Ramos (cell line): ENCODE data around the gene LCN6.

Experiments
- in situ Hi-C: fragments of 300-500 bp; cut with MboI; formaldehyde crosslinking; loops from one replicate; pipeline ENCODE4 v1.14.3; 2022; ENCODE audit warnings: low sequenced_read_pairs; ENCODE audit not compliant: unreplicated experiment

Gene LCN6

DNA sequence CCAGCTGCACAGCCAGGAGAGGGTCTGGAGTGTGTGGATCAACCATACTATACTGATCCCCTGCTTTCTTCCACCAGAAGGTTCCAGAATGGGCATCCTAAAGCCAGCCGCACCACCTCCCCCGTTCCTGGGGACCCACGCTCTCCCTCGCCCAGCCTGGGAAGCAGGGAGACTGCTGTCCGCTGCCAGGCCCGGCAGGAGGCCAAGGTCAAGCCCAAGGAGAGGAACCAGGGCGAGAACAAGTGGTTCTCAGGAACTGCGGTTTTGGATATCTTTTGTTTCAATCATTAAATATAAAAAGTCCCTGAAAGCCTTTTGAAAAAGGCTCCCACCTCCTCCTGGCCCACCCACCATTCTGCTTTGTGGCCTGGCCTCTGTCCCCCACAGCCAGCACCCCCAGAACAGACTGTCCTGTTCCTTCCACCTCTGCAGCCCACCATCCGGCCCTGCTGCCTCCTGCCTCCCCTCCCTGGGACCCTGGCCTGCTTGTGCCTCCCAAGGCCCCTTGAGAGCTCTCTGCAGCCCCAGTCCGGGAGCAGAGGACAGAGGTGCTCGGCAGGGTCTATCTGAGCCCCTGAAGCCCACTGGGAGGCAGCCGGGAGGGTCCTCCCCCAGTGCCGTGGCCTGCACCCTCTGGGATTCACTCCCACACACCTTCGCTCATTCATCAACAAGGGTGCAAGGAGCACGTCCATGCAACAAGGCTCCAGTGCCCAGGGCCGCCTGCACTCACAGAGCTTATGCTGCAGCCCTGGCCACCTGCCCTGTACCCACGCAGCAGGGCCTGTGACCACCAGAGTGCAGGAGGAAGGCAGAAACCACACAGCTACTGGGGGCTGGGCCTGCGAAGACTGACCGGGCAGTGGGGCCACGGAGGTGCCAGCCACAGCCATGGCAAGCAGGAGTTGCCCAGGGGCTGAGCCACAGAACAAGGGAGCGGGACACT, 614 bp upstream of the LCN6 start:
- in situ Hi-C loops, result no loop called here

DNA sequence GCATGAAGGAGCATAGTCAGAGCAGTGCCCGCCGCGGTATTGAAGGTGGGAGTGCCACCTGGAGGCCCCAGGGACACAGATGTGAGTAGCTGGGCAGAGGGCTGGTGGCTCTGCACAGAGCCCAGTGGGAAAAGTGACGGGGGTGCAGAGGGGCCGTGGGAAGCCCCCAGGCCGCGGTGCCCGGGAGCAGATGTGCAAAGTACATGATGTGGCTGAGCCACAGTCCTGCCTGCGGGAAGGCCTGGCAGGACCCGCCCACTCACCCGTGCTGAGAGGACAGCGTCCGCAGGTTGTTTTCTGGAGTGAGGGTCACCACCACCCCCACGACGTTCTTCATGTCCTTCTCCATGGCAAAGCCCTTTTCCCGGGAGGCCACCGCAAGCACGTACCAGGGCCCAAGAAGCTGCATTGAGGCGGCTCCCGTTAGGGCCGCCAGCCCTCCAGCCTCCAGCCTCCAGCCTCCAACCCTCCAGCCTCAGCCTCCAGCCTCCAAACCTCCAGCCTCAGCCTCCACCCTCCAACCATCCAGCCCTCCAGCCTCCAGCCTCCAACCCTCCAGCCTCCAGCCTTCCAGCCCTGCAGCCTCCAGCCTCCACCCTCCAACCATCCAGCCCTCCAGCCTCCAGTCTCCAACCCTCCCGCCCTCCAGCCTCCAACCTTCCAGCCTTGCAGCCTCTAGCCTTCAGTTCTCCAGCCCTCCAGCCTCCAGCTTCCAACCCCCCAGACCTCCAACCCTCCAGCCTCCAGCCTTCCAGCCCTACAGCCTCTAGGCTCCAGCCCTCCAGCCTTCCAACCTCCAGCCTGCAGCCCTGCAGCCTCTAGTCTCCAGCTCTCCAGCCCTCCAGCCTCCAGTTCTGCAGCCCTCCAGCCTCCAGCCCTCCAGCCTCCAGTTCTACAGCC, 914 bp downstream of the LCN6 start:
- in situ Hi-C loops, result no loop called here

DNA sequence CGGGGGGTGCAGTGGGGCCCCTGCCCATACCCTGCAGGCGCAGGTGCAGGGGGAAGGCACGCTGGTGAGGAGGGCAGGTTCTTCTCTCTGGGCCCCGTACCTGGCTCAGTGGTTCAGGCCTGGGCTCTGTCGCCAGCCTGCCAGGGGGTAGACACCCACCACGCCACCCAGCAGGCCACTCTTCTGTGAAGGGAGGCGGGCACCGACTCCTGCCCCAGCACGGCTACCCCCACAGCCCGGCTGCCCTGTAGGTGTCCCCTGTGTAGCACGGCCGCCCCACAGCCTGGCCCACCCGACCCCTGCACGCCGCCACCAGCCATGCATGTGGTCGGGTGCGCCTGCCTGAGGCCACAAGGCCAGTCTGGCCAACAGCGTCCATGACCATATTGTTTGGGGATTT, 1.7 kb downstream of the LCN6 start:
- in situ Hi-C loops, result no loop called here

DNA sequence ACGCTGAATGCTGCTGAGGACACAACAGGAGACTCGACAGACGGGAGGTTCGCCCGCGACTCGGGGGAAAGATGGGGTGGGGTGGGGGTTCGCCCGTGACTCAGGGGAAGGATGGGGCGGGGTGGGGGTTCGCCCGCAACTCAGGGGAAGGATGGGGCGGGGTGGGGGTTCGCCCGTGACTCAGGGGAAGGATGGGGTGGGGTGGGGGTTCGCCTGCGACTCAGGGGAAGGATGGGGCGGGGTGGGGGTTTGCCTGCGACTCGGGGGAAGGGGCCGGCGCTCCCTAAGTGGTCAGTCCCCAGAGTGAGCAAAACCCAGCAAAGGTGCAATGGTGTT, 2.2 kb downstream of the LCN6 start:
- in situ Hi-C loops, result no loop called here

DNA sequence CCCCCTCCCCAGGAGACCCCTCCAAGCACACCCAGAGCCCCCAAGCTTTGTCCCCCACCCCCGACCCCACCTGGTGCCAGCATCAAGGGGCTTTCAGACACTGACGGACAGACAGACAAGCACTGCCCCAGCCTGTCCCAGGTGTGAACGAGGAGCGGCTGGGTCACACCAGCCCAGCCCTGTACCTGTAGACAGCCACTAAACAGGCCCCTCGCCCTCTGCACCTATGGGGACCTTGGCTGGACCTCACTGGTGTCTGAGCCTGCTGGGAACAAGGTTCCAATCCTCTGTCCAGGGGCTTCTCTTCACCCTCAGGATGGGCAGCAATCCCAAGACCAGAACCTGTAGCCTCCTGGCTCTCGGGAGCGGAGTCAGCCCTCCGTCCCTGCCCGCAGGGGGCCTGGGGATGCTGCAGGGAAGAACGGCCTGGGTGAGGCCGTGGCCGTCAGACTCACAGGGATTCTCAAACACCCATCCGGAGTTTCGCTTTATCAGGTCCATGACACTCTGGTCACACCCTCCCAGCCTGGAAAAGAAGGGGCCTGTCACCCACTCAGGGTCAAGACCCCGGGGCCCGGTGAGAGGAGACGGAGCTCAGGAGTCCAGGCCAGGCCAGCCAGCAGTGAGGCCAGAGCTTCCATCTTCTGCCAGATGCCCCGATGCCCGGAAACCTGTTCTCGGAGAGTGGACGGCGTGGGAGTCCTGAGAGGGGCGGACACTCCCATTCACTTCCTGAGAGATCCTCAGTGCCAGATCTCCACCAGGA, 2.8 kb downstream of the LCN6 start:
- in situ Hi-C loops, result no loop called here

DNA sequence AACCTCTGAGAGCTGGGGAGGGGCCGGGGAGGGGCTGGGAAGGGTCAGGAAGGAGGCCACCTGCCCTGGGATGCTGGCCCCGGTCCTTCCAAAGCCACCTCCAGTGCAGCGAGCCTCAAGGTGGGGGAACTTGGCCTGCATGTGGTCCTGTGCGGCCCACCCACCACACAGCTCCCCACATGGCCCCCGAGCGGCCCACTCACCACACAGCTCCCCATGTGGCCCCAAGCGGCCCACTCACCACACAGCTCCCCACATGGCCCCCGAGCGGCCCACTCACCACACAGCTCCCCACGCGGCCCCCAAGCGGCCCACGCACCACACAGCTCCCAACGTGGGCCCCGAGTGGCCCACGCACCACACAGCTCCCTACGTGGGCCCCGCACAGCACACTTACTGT, 3.6 kb downstream of the LCN6 start:
- in situ Hi-C loops, result no loop called here

DNA sequence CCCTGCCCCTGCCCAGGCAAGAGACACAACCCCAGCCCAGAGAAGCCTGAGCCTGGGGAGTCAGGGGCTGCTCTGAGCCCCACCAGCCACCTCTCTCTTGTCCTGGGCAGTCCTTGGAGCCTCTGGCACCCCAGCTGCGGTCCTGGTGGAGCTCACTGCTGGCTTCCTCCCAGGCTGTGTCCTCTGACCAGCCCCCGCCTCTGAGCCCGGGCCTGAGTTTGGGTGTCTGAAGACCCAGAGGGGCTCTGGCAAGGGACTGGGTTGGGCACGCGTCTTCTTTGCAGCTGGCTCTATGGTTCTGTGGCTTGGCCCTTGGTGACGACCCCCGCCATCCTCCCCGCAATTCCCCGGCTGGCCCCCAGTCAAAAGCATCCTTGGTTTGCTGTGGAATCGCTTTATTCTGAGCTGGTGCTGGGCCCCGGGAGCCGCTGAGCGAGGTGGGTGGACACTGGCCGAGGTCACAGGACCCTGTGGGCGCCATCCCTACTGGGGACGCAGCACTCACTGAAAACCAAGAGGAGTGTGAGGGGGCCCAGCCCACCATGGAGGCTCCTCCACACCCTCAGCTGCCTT, 4.6 kb downstream of the LCN6 start:
- in situ Hi-C loops, result no loop called here

DNA sequence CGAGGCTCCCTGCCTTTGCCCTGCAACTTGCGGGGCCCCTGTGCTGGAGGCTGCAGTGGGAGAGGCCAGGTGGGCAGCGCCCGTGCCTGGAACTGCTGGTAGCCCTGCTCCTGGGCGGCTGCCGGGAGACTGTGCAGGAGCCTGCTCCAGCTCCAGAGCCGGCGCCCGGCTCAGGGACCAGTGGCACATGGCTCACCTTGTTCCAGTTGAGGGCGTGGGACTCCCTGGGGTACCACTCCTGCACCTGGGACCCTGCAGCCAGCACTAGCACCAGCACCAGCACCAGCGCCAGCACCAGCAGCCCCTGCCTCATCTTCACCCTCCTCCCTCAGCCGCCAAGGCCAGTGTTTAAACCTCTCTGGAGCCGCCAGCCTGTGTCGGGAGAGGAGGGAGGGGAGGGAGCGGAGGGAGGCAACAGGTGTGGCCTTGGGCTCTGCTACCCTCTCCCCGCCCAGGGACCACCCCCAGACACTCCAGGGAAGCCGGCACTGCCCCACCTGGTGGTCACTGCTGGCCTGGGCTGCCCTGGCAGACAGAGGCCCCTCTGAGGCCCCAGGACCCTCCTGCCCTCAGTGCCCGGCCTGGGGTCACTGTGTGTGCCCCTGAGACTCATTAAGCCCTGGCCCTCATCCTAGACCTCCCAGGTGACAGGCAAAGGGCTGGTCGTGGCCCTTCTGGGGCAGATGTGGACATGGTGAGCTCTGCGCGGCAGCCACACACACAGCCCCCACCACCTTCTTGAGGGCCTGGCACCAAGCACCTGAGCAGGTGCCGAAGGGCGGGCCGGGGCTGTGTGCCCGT, 5.5 kb downstream of the LCN6 start, which contains the start of gene LCN10:
Gene LCN10 (minus strand): TSS at position 350 of the 801 bp plus-strand sequence. CDS start 37 bp downstream, at position 313.
- in situ Hi-C loops, result no loop called here

DNA sequence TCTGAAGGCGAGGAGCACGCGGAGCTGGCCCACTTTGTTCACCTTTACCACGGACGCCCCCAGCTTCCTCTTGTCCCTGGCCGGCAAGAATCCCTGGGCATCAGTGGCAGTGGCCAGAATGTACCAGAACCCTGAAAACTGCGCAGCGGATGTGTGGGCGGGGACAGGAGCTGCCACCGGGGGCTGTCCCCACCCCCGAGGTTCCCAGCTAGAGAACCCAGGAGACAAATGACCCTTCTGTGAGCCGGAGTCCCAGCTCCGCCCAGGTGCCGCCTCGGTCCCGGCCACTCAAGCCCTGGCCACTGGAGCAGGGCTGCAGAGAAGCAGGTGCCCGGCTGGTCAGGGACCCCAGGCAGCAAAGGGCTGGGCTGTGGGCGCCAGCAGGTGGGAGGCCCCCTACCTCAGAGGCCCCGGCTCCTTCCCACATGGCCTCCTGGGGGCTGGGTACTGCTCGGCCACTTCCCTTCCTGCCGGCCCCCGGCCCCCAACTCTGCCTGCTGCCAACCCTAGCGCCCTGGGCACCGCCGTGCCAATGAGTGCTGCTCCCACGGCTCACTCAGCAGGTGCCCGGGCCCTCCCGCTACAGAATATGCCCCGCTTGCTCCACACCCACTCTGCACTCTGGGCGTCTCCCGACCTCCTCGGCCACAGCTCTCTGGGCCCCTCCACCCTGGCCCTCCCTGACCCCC, 6.3 kb downstream of the LCN6 start:
- in situ Hi-C loops, result no loop called here

DNA sequence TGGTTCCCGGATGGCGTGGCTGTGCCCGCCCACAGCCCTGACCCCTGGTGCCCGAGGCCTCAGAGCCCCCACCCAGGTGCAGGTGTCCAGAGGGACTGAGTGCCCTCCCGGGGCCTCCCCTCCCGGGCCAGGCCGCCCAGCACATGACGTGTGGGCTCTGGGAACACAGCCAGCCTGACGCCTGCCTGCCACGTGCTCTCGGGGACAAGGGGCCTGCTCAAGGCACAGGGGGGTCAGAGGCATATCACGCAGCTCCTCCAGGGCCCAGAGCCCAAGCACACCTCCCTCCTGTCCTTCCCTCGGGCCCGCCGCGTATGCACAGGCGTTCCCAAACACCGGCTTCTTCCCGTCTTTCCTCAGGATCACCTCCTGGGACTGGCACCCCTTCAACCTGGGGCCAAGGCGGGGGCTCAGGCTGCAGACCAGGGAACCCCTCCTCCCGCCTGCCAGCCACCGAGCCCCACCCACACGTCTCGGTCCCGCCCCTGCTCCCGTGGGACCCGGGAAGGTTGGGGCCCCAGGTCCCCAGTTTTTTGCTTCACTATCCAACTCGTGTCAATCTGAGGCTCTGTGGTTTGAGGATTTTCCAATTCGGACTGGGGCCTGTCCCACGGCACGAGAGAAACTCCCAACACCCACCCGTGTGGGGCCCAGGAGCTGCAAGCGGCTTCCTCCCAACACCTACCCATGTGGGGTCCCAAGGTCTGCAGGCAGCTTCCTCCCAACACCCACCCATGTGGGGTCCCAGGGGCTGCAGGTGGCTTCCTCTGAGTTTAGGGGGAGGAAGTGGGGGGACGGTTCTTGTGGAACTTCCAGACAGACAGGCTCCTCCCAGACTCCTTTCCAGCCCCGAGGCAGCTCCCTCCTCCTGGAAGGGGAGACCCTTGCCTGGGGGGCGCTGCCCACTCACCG, 7.1 kb downstream of the LCN6 start:
- in situ Hi-C loops, result no loop called here

DNA sequence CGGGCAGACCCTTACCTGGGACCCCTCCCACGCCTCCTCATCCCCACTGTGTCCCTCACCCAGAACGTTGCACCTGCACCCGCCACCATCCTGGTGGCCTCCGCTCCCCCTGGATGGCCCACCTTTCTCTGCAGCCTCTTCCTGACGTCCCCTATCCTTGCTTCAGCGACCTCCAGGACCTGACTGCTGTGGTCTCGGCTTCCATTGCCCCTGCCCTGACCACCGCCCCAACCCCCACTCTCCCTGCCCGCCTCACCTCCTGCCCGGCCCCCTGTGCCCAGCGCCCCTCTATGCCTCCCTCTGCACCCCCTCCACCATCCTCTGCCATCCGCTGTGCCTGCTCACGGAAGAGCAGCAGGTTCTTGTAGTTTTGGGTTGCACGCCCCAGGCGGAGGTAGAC, 7.8 kb downstream of the LCN6 start:
- in situ Hi-C loops, result no loop called here

DNA sequence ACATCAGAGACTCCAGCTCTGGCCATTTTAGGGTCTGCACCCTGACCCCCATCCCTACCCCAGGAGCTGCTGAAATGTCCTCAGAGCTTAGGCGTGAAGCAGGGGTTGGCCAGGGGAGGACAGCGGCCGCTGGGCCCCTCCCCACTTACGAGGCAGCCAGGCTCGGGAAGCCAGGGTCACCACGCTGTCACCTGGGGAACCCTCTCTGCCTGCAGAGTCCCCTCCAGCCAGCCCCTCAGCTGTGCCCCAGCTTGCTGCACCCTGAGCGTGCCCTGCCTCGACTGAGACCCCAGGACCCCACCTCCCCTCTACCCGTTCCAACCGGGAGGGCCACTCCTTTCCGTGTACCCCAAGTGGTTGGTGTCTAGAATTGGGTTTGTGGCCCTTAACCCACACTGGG, 8.3 kb downstream of the LCN6 start:
- in situ Hi-C loops, result no loop called here

DNA sequence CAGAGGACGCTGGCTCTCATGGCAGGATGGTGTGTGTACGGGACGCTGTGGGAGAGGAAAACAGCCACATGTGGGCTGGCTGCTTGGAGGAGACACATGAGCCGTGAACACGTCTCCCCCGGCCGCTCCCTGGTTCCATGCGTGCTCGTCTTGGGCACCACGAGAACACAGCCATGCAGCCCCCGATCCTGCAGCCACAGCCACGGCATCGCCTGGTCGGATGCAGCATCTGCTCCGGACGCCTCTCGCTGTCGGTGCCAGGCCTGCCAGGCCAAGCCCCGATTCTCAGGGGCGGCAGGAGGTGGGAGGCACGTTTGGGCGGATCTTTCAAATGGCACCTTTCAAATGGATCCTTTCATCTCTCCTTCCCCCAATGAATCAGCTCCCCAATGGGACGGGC, 8.8 kb downstream of the LCN6 start:
- in situ Hi-C loops, result no loop called here

DNA sequence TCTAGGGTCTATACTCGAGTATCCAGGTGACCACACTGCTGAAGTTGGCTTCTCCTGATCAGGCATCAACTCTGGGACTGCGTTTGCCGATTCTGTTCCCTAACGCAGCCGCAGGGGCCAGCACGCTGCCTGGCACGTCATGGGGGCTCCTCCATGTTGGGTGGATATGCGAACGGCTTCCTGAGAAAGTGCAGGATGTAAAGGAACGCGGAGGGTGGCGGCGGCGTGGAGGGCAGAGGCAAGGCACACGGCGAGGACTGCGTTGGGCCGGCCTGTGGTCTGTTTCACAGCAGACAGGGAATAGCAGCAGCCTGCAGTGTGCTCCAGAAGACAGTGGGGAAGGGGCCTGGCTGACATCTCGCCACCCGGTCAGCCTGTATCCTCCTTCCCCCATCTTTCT, 9.4 kb downstream of the LCN6 start:
- in situ Hi-C loops, result no loop called here

DNA sequence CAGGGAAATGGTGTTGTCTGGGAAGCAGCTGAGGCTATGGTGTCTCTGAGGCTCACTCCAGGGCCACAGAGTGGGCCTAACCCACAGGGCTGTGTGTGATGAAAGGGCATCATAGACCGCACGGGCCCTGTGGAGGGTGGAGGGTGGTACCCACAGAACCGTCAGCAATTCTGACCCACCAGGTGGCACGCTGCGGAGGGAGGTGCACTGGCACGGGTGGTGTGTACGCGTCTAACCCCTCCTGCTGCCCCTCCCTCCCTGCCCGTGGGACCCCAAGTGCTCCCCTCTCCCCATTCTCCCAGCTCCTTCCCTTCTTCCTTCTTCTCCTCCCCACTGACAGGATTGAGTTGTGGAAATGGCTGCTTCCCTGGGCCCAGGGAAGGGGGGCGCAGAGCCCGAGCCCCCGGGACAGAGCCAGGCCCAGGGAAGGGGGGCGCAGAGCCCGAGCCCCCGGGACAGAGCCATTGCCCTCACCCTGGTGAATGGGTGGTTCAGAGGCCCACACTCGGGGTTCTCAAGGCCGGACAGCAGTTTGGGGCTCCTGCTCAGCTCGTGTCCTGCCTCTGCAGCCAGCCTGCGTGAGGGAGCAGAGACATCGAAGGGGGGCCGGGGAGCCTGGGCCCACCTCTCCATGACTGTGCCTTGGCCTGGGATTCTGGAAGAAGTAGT, 12.4 kb downstream of the LCN6 start:
- in situ Hi-C loops, result no loop called here

DNA sequence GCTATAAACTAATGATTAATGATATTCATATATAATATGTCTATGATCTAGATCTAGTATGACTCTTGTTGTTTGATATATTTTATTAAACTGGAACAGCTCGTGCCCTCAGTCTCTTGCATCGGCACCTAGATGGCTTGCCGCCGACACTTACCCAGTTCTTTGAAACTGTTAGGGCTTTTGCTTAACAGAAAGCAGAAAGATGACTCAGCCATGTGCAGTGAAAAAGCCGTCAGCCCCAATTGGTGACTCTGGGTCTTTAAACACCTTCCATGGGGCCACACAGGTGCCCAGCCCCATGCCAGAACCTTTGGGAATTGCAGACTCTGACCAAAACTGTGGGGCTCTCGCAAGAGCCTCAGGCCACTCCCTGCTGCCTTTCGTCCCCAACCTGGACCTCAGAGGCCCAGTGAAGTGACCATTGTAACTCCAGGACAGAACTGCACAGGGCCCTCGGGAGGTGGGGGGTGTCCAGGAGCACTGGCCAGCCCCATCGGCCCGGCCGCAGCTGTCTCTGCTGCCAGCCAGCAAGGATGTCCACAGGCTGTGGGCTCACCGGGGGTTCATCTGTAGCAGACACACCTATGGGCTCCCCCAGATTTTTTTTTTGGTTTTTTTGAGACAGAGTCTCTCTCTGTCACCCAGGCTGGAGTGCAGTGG, 13.4 kb downstream of the LCN6 start:
- in situ Hi-C loops, result no loop called here

DNA sequence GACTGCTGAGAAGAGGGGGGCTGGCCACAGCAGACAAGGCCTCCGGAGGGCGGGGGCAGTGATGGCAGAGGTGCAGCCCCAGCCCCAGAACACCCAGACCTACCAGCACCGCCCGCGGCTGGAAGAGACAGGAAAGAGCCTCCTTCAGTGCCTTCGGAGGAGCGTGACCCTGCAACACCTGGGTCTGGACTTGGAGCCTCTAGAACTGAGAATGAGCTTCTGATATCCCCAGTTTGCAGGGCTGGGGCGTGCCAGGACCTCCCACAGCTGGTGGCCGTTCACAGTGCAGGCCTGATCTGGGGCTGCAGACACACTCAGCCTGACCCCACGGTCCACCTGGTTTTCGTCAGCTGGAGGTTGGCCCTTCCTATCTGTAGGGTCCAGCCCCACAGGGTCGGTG, 14.7 kb downstream of the LCN6 start:
- in situ Hi-C loops, result no loop called here
